NB4 (cell line): ENCODE measurements around the gene STAT6.

Experiments
- DNase-seq: peaks from one replicate; pipeline ENCODE4 v3.0.0; 2010; ENCODE audit warnings: low read depth
- H3K4me3 ChIP-seq: one replicate; pipeline ENCODE4 v1.5.1; 2011; ENCODE audit warnings: mild to moderate bottlenecking, low read depth, low read length, moderate library complexity
- CTCF ChIP-seq: IDR thresholded peaks from one replicate; pipeline ENCODE4 v1.5.1; 2012; ENCODE audit warnings: low read depth, low read length
- MAX ChIP-seq: IDR thresholded peaks from 2 replicates; pipeline ENCODE4 v1.6.1; 2011; ENCODE audit warnings: low read depth, low read length
- MYC ChIP-seq: IDR thresholded peaks from 2 replicates; pipeline ENCODE4 v1.6.1; 2011; ENCODE audit warnings: low read depth, low read length
- POLR2A ChIP-seq: IDR thresholded peaks from 2 replicates; pipeline ENCODE4 v1.6.1; 2011; ENCODE audit warnings: mild to moderate bottlenecking; ENCODE audit not compliant: insufficient read length; ENCODE audit errors: extremely low read depth

The STAT6 gene

GRCh38 chr12:57091638-57092528 lies 19.3 kb downstream of the STAT6 start:
- no peak for DNase-seq
- H3K4me3 ChIP-seq = no peak overlapping the region
- TF ChIP-seq MAX = no peak
- no peak for TF ChIP-seq MYC

GRCh38 chr12:57090924-57091637 lies 20.1 kb downstream of the STAT6 start:
- no peak for TF ChIP-seq CTCF
- no peak for TF ChIP-seq MYC
- no peak for TF ChIP-seq POLR2A
- TF ChIP-seq MAX = no peak
- DNase-seq = no peak
- H3K4me3 ChIP-seq = peak overlapping the region; percentile 82

GRCh38 chr12:57090490-57090889 lies 20.7 kb downstream of the STAT6 start:
- no peak for DNase-seq
- H3K4me3 ChIP-seq = peak overlapping the region; percentile 82
- TF ChIP-seq MYC = no peak
- no peak for TF ChIP-seq CTCF
- TF ChIP-seq POLR2A = no peak
- TF ChIP-seq MAX = no peak

GRCh38 chr12:57089271-57090245 lies 21.6 kb downstream of the STAT6 start:
- H3K4me3 ChIP-seq = peak overlapping the region; percentile 82
- DNase-seq = peak; percentile 93
- TF ChIP-seq POLR2A (peak; percentile 13), MAX (0 out of 2 replicates have a peak, but pooled peaks have one; percentile 3), MYC (0 out of 2 replicates have a peak, but pooled peaks have one; percentile 2), CTCF (no peak)

- TF ChIP-seq MYC (peak; percentile 89), CTCF (no peak), POLR2A (peak; percentile 73), MAX (peak; percentile 90)
Observed at GRCh38 chr12:57088354-57089270, 22.6 kb downstream of the STAT6 start, which contains the start of gene NAB2. NAB2 (plus strand) TSS chr12:57089114; CDS start chr12:57089272, 158 bp downstream.

More at GRCh38 chr12:57088354-57089270, 22.6 kb downstream of the STAT6 start, which contains the start of gene NAB2:
- DNase-seq = peak; percentile 99
- H3K4me3 ChIP-seq = peak within 1 kb of the TSS; percentile 82
